MV-4-11 (cell line): ENCODE data around the gene HPDL.
"Not testable (repeated sequence)": the region's sequence is repeated elsewhere in the genome, so short reads cannot be mapped to it uniquely, and the experiment has no call there.

ENCODE experiments used
- DNase-seq: peaks from one replicate; lab custom pipeline; 2025; lab: John Stamatoyannopoulos, UW

HPDL gene

GRCh38 chr1:45326627-45327623, at the start of gene HPDL:
TSS of gene HPDL (plus strand) at chr1:45326895. CDS start at chr1:45327149, 254 bp downstream.
- DNase-seq, result peak; percentile 63

- no peak for DNase-seq
Measured at GRCh38 chr1:45282351-45282750, 44.3 kb upstream of the HPDL start.

- not testable (repeated sequence) for DNase-seq
Measured at GRCh38 chr1:45284858-45285257, 41.8 kb upstream of the HPDL start.

- DNase-seq, result not testable (repeated sequence)
Measured at GRCh38 chr1:45286521-45286920, 40.2 kb upstream of the HPDL start.

GRCh38 chr1:45291002-45291401, 35.7 kb upstream of the HPDL start:
- DNase-seq, result not testable (repeated sequence)

- DNase-seq, result no peak
Measured at GRCh38 chr1:45291716-45292115, 35.0 kb upstream of the HPDL start.

- no peak for DNase-seq
Measured at GRCh38 chr1:45297666-45298356, 28.9 kb upstream of the HPDL start.

- no peak for DNase-seq
Measured at GRCh38 chr1:45299296-45299695, 27.4 kb upstream of the HPDL start.

GRCh38 chr1:45299981-45300668, 26.6 kb upstream of the HPDL start:
- peak; percentile 50 for DNase-seq

GRCh38 chr1:45300669-45300997, 26.1 kb upstream of the HPDL start:
- DNase-seq, result no peak

- DNase-seq, result no peak
Measured at GRCh38 chr1:45302505-45303150, 24.1 kb upstream of the HPDL start.

GRCh38 chr1:45303520-45304310, 23.0 kb upstream of the HPDL start:
- DNase-seq, result peak; percentile 95

GRCh38 chr1:45304311-45305081, 22.2 kb upstream of the HPDL start:
- no peak for DNase-seq

- DNase-seq, result no peak
Measured at GRCh38 chr1:45305231-45305630, 21.5 kb upstream of the HPDL start.

GRCh38 chr1:45306319-45306718, 20.4 kb upstream of the HPDL start:
- DNase-seq, result peak; percentile 53

GRCh38 chr1:45306905-45307304, 19.8 kb upstream of the HPDL start:
- DNase-seq, result no peak

- no peak for DNase-seq
Measured at GRCh38 chr1:45314266-45314665, 12.4 kb upstream of the HPDL start.

GRCh38 chr1:45317166-45317565, 9.5 kb upstream of the HPDL start:
- no peak for DNase-seq

GRCh38 chr1:45319761-45320160, 6.9 kb upstream of the HPDL start:
- no peak for DNase-seq

- DNase-seq, result no peak
Measured at GRCh38 chr1:45321444-45321843, 5.3 kb upstream of the HPDL start.
